ENCODE data around the gene CAMKMT.

CAMKMT gene

GRCh38 chr2:44519026-44519425, 157.3 kb downstream of the CAMKMT start:
- DNase-seq: no peak

GRCh38 chr2:44522846-44523245, 161.1 kb downstream of the CAMKMT start:
- no peak for DNase-seq

- DNase-seq: no peak
Observed at GRCh38 chr2:44524347-44524926, 162.7 kb downstream of the CAMKMT start.

GRCh38 chr2:44526352-44526751, 164.6 kb downstream of the CAMKMT start:
- DNase-seq: no peak

GRCh38 chr2:44528595-44528994, 166.8 kb downstream of the CAMKMT start:
- no peak for DNase-seq

GRCh38 chr2:44529448-44529847, 167.7 kb downstream of the CAMKMT start:
- DNase-seq: no peak

- no peak for DNase-seq
Observed at GRCh38 chr2:44531289-44531688, 169.5 kb downstream of the CAMKMT start.

GRCh38 chr2:44532031-44532430, 170.3 kb downstream of the CAMKMT start:
- DNase-seq: no peak

- peak; percentile 6 for DNase-seq
Observed at GRCh38 chr2:44533508-44533907, 171.8 kb downstream of the CAMKMT start.

GRCh38 chr2:44535376-44535775, 173.6 kb downstream of the CAMKMT start:
- no peak for DNase-seq

GRCh38 chr2:44537264-44537663, 175.5 kb downstream of the CAMKMT start:
- no peak for DNase-seq

- peak; percentile 52 for DNase-seq
Observed at GRCh38 chr2:44542520-44542919, 180.8 kb downstream of the CAMKMT start.

- no peak for DNase-seq
Observed at GRCh38 chr2:44543773-44544725, 182.3 kb downstream of the CAMKMT start.

- DNase-seq: no peak
Observed at GRCh38 chr2:44545005-44545404, 183.3 kb downstream of the CAMKMT start.

- DNase-seq: no peak
Observed at GRCh38 chr2:44546459-44547127, 184.8 kb downstream of the CAMKMT start.

GRCh38 chr2:44547718-44548117, 186.0 kb downstream of the CAMKMT start:
- DNase-seq: peak; percentile 29

- no peak for DNase-seq
Observed at GRCh38 chr2:44548221-44549098, 186.7 kb downstream of the CAMKMT start.

- no peak for DNase-seq
Observed at GRCh38 chr2:44549099-44549471, 187.3 kb downstream of the CAMKMT start.

- no peak for DNase-seq
Observed at GRCh38 chr2:44549856-44550255, 188.1 kb downstream of the CAMKMT start.

- DNase-seq: no peak
Observed at GRCh38 chr2:44550561-44550960, 188.8 kb downstream of the CAMKMT start.

- DNase-seq: no peak
Observed at GRCh38 chr2:44551497-44551896, 189.8 kb downstream of the CAMKMT start.

GRCh38 chr2:44553456-44553855, 191.7 kb downstream of the CAMKMT start:
- DNase-seq: no peak

- no peak for DNase-seq
Observed at GRCh38 chr2:44555700-44556099, 194.0 kb downstream of the CAMKMT start.

Data from hematopoietic multipotent progenitor cell treated with erythropoietin and hydrocortisone succinate and interleukin-3 and kit ligand, for 6 days (in vitro differentiated cells).